HEK293 (cell line): ENCODE results near the gene RASSF1.
A peak's percentile ranks its signal among the peaks of the same experiment; 100 is the strongest.

Experiments used
- GLIS2 ChIP-seq: fragments of 450-650 bp; formaldehyde crosslinking; IDR thresholded peaks from 2 replicates; pipeline ENCODE4 v1.5.1; 2016; ENCODE audit warnings: missing biosample characterization, missing genetic modification characterization
- SP2 ChIP-seq: fragments of 450-650 bp; formaldehyde crosslinking; IDR thresholded peaks from 2 replicates; pipeline ENCODE4 v1.5.1; 2016; ENCODE audit warnings: missing biosample characterization, missing genetic modification characterization
- ZBTB21 ChIP-seq: fragments of 450-650 bp; formaldehyde crosslinking; IDR thresholded peaks from 2 replicates; pipeline ENCODE4 v1.5.1; 2017; ENCODE audit warnings: missing biosample characterization, missing genetic modification characterization
- ZNF132 ChIP-seq: fragments of 450-650 bp; formaldehyde crosslinking; IDR thresholded peaks from 2 replicates; pipeline ENCODE4 v1.5.1; 2017; ENCODE audit warnings: missing biosample characterization, missing genetic modification characterization, borderline replicate concordance
- ZNF169 ChIP-seq: fragments of 450-650 bp; formaldehyde crosslinking; IDR thresholded peaks from 2 replicates; pipeline ENCODE4 v1.5.1; 2016; ENCODE audit warnings: missing biosample characterization, missing genetic modification characterization
- ZNF202 ChIP-seq: fragments of 450-650 bp; formaldehyde crosslinking; IDR thresholded peaks from 2 replicates; pipeline ENCODE4 v1.5.1; 2016; ENCODE audit warnings: missing biosample characterization, missing genetic modification characterization, borderline replicate concordance
- ZNF280D ChIP-seq: fragments of 450-650 bp; formaldehyde crosslinking; IDR thresholded peaks from 2 replicates; pipeline ENCODE4 v1.5.1; 2016; ENCODE audit warnings: missing biosample characterization, missing genetic modification characterization
- ZNF350 ChIP-seq: fragments of 450-650 bp; formaldehyde crosslinking; IDR thresholded peaks from 2 replicates; pipeline ENCODE4 v1.5.0; 2017; ENCODE audit warnings: missing biosample characterization, mild to moderate bottlenecking, missing genetic modification characterization
- ZNF37A ChIP-seq: fragments of 450-650 bp; IDR thresholded peaks from 2 replicates; pipeline ENCODE4 v1.5.1; 2018; ENCODE audit warnings: missing biosample characterization, missing genetic modification characterization
- ZNF558 ChIP-seq: fragments of 450-650 bp; formaldehyde crosslinking; IDR thresholded peaks from 2 replicates; pipeline ENCODE4 v1.5.1; 2016; ENCODE audit warnings: missing biosample characterization, missing genetic modification characterization
- TF ChIP-seq, protein P1 (sequence below): fragments of 450-650 bp; formaldehyde crosslinking; IDR thresholded peaks from 2 replicates; pipeline ENCODE4 v1.5.1; 2016; ENCODE audit warnings: missing biosample characterization, missing genetic modification characterization

DNA sequence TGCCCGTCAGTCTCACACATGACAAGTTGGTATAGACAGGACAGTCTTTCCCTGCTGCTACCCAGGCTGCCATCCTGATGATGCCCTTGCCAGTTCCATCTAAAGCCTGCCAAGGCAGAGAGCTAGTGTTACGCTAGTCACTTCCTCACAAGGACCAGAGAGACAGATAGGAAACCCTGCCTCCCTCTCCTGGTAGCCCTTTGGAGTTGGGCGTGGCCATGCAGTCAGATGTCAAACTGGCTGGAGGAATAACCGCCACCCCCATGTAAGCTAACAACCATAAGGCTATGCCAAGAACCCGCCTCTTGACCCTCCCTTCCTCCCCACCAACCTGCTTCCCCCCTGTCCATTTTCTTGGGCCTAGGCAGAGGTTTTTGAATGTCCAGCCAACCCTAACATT, 15.9 kb upstream of the RASSF1 start:
- TF ChIP-seq, protein P1, sequence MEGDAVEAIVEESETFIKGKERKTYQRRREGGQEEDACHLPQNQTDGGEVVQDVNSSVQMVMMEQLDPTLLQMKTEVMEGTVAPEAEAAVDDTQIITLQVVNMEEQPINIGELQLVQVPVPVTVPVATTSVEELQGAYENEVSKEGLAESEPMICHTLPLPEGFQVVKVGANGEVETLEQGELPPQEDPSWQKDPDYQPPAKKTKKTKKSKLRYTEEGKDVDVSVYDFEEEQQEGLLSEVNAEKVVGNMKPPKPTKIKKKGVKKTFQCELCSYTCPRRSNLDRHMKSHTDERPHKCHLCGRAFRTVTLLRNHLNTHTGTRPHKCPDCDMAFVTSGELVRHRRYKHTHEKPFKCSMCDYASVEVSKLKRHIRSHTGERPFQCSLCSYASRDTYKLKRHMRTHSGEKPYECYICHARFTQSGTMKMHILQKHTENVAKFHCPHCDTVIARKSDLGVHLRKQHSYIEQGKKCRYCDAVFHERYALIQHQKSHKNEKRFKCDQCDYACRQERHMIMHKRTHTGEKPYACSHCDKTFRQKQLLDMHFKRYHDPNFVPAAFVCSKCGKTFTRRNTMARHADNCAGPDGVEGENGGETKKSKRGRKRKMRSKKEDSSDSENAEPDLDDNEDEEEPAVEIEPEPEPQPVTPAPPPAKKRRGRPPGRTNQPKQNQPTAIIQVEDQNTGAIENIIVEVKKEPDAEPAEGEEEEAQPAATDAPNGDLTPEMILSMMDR (tag by site-specific recombination) = no peak
- TF ChIP-seq ZNF132 = no peak
- TF ChIP-seq ZNF37A = no peak
- no peak for TF ChIP-seq ZBTB21 (tag by site-specific recombination)
- TF ChIP-seq GLIS2 = no peak
- peak; percentile 43 for TF ChIP-seq SP2 (tag by site-specific recombination)
- no peak for TF ChIP-seq ZNF558 (tag by site-specific recombination)
- TF ChIP-seq ZNF169 = no peak
- TF ChIP-seq ZNF280D = no peak
- TF ChIP-seq ZNF350 (tag by site-specific recombination) = no peak
- no peak for TF ChIP-seq ZNF202 (tag by site-specific recombination)
